Articular chondrocyte of knee joint (primary cell): ENCODE measurements around the gene CX3CL1. TPM values are rescaled to one million over a fixed set of nuclear protein-coding genes. Genes with fewer than 3 reads are reported as not detected.

Experiments used
- small RNA-seq: library from RNA; depleted of rRNA; stranded (forward); fragments of <200 nt; gene quantifications from one replicate; pipeline ENCODE3, GENCODE V24; 2012
- total RNA-seq: library from RNA; depleted of rRNA; stranded (reverse); fragments of >200 nt; gene quantifications from 2 replicates; pipeline ENCODE4 v1.2.3, GENCODE V29; 2012

The CX3CL1 gene
- 0.65 and 1.5 TPM in 2 replicates for total RNA-seq

DNA sequence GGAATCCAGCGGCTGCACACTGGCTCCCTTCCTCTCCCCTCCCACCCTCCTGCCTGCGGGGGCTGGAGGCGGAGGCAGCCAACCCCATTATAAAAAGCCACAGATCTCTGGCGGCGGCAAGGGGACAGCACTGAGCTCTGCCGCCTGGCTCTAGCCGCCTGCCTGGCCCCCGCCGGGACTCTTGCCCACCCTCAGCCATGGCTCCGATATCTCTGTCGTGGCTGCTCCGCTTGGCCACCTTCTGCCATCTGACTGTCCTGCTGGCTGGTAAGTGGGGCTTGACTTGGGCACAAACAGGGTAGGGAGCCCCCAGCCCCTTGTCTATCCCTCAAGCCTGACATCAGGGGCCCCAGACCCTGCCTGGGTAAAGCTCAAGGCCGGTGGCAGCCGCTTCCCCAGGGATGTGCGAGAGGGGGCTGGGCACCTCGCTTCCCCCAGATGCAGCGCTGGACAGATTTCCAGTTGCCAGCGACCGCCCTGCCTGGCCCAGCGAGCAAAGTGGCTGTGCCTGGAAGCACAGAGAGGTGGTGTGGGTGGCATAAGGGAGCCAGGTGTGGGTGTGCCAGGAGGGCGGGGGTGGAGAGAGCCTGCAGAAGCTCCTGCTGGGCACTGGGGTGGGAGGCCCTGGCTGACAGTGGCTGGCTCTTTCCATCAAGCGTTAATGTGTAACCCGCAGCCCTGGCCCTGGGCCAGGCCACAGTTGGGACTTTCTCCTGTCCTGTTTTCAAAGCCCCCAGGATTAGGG is at the start of gene CX3CL1:
Gene CX3CL1, plus strand, starts transcription at position 119 of the 745 bp plus-strand sequence. Its CDS starts 79 bp downstream, at position 198.

DNA sequence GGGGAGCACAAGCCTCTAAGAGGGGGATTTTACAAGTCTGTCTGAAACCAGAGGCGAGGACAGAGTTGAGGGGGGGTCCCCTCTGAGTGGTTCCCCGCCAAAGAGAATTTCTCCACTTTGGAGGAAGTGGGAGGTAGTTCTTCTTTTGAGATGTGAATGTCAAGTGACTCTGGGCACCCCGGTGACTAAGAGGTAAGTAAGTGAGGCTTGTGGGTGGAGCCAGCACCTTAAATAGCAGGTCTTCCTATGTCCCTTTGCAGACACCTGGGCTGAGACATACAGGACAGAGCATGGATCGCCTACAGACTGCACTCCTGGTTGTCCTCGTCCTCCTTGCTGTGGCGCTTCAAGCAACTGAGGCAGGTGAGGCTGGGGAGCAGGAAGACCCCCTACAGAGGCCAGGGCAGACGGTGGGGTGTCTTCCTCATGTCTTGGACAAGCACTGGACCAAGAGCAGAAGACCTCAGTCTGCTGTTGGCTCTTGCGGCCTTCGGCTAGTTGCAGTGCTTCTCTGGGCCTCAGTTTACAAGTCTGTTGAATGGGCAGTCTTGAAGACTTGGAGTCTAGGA is 13.7 kb upstream of the CX3CL1 start, which contains the start of gene CCL22:
Gene CCL22, plus strand, starts transcription at position 257 of the 569 bp plus-strand sequence. Its CDS starts 34 bp downstream, at position 291.

GRCh38 chr16:57403965-57404817 is 31.9 kb downstream of the CX3CL1 start, which contains the start of gene CCL17:
Gene CCL17 (plus strand): TSS chr16:57404767. CDS start chr16:57413933, 9,166 bp downstream.

Small RNAs within 50 kb of the gene (small RNA-seq; reads per million reads assigned to genes)
- not detected for gene AC108081.1

Other genes starting within 250 kb of the CX3CL1 start
- gene PSME3IP1, start 186.5 kb upstream of the CX3CL1 start, total RNA-seq: 57.0 and 75.9 TPM in 2 replicates
- 71.9 and 77.4 TPM in 2 replicates for gene RSPRY1, start 186.2 kb upstream of the CX3CL1 start, total RNA-seq
- 131 and 145 TPM in 2 replicates for gene ARL2BP, start 127.2 kb upstream of the CX3CL1 start, total RNA-seq
- under 0.01 TPM in 2 replicates for gene PLLP, start 87.8 kb upstream of the CX3CL1 start, total RNA-seq
- gene CCL22, start 13.7 kb upstream of the CX3CL1 start, total RNA-seq: not detected in 2 replicates
- gene CCL17, start 32.3 kb downstream of the CX3CL1 start, total RNA-seq: not detected in 2 replicates
- gene CIAPIN1, start 74.9 kb downstream of the CX3CL1 start, total RNA-seq: 36.1 and 42.5 TPM in 2 replicates
- gene COQ9, start 75.0 kb downstream of the CX3CL1 start, total RNA-seq: 29.0 and 32.8 TPM in 2 replicates
- 83.2 and 101 TPM in 2 replicates for gene POLR2C, start 90.2 kb downstream of the CX3CL1 start, total RNA-seq
- 23.0 and 30.5 TPM in 2 replicates for gene DOK4, start 114.0 kb downstream of the CX3CL1 start, total RNA-seq
- 9.9 and 11.1 TPM in 2 replicates for gene CCDC102A, start 164.1 kb downstream of the CX3CL1 start, total RNA-seq
- under 0.01 TPM in 1 of 2 replicates, not detected in the other for gene ADGRG5, start 170.2 kb downstream of the CX3CL1 start, total RNA-seq